ENCODE measurements around the gene SLC49A4. TPM values are rescaled to one million over a fixed set of nuclear protein-coding genes. Genes with fewer than 3 reads are reported as not detected.

SLC49A4 gene
- total RNA-seq, 4 donors from 2014 or later, result 14.2 to 27.3 (median 20.9) TPM

DNA sequence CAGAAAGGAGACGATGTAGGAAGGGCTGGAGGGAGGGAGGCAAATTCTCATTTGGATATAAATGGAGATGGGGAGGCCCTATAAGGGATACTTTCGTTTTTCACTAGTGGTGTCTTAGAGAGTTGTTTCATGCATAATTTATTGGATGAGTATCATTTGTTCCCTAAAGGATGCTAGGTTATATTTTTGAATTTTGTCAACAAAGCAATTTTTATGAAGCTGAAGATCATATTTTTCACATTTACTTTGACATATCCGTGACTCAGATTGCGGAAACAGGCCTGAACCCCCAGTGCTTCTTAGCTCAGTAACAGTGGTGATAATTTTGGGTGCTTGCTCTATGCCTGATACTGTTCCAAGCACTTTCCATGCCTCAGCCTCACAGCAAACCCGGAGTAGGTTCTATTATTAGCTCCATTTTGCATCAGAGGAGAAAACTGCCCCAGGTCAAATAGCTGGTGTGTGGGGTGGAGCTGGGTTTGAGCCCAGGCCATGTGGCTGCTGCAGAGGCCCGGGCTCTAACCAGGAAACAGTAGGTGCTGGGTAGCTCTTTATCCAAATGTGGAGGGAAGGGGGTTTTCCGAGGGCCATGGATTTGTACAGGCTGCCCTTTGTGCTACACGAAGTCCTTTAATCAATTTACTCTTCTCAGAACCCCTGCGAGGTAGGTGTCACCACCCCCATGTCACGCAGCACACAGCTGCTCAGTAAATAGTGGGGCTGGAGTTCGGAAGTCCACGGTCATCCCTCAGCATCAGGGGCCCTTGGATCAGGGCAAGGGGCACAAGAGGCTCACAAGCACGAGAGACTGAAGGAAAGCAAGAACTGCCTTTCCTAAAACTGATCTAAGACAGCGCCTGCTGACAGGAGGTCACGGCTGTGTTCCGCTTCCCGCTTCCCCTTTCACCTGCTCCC is 99.1 kb downstream of the SLC49A4 start:
- no peak for DNase-seq (ENCODE audit: low spot score in 2 of 2)
- Histone ChIP-seq H3K4me1 (peaks cover 0 to 16% (median 0%) of the 10 kb centered on the region in 4 donors), H3K9me3 (no peaks in the 10 kb centered on the region), H3K27me3 (no peaks in the 10 kb centered on the region), H3K36me3 (no peaks in the 10 kb centered on the region), H3K4me3 (no peak overlapping the region), H3K27ac (no peak overlapping the region)
- 66% methylated on average over 16 to 17 of the region's 17 CpGs for WGBS, 2 donors
- TF ChIP-seq EP300 (IDR thresholded peaks at IDR 0.05), result no peak
- TF ChIP-seq, protein P1, sequence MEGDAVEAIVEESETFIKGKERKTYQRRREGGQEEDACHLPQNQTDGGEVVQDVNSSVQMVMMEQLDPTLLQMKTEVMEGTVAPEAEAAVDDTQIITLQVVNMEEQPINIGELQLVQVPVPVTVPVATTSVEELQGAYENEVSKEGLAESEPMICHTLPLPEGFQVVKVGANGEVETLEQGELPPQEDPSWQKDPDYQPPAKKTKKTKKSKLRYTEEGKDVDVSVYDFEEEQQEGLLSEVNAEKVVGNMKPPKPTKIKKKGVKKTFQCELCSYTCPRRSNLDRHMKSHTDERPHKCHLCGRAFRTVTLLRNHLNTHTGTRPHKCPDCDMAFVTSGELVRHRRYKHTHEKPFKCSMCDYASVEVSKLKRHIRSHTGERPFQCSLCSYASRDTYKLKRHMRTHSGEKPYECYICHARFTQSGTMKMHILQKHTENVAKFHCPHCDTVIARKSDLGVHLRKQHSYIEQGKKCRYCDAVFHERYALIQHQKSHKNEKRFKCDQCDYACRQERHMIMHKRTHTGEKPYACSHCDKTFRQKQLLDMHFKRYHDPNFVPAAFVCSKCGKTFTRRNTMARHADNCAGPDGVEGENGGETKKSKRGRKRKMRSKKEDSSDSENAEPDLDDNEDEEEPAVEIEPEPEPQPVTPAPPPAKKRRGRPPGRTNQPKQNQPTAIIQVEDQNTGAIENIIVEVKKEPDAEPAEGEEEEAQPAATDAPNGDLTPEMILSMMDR (IDR thresholded peaks at IDR 0.05), result no peak
- TF ChIP-seq POLR2A (IDR thresholded peaks at IDR 0.05), result no peak

DNA sequence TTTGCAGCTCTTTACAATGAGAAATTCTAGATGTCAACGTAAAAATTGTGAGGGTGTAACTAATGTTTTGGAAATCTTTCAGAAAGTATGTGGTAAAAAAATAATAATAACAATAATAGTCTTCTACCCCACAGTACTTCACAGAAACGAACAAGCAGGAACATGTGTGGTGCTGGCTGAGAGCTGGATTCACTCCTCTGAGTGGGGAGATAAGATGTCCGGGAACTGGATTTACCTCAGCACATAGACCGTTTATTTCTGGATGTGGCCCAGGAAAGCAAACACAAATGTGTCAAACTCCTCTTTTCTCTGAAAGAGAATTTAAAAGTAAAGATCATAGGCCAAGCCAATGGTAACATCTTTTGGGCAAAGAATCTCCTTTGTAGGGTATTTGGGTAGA is 103.4 kb downstream of the SLC49A4 start:
- no peak overlapping the region for H3K4me3 ChIP-seq
- no peaks in the 10 kb centered on the region for H3K36me3 ChIP-seq
- H3K27ac ChIP-seq, result no peak overlapping the region
- H3K4me1 ChIP-seq, result no peaks in the 10 kb centered on the region
- TF ChIP-seq, protein P1 (IDR thresholded peaks at IDR 0.05), result no peak
- TF ChIP-seq POLR2A (IDR thresholded peaks at IDR 0.05) (no peak), EP300 (IDR thresholded peaks at IDR 0.05) (no peak)
- no peaks in the 10 kb centered on the region for H3K9me3 ChIP-seq
- WGBS, 2 donors, result 70% methylated on average over 4 of the region's 4 CpGs
- no peaks in the 10 kb centered on the region for H3K27me3 ChIP-seq
- DNase-seq (ENCODE audit: low spot score in 2 of 2), result no peak

DNA sequence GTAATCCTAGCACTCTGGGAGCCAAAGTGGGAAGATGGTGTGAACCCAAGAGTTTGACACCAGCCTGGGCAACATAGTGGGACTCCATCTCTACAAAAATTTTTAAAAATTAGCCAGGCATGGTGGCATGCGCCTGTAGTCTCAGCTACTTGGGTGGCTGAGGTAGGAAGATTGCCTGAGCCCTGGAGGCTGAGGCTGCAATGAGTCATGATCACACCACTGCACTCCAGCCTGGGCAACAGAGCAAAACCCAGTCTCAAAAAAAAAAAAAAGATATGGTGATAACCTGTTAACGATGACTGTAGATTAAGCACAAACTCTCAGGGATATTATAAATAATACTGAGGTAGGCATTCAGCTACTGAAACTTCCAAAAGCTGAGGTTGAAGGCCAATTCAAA is 107.5 kb downstream of the SLC49A4 start:
- H3K4me3 ChIP-seq, result no peak overlapping the region
- no peaks in the 10 kb centered on the region for H3K36me3 ChIP-seq
- DNase-seq (ENCODE audit: low spot score in 2 of 2), result no peak
- H3K9me3 ChIP-seq, result peaks cover 0 to 6% (median 0%) of the 10 kb centered on the region in 4 donors
- no peaks in the 10 kb centered on the region for H3K4me1 ChIP-seq
- no peak for TF ChIP-seq POLR2A (IDR thresholded peaks at IDR 0.05)
- TF ChIP-seq, protein P1 (IDR thresholded peaks at IDR 0.05), result no peak
- no peak for TF ChIP-seq EP300 (IDR thresholded peaks at IDR 0.05)
- H3K27me3 ChIP-seq, result no peaks in the 10 kb centered on the region
- H3K27ac ChIP-seq, result no peak overlapping the region
- 86 to 98% methylated on average over 2 of the region's 2 CpGs for WGBS, 2 donors

DNA sequence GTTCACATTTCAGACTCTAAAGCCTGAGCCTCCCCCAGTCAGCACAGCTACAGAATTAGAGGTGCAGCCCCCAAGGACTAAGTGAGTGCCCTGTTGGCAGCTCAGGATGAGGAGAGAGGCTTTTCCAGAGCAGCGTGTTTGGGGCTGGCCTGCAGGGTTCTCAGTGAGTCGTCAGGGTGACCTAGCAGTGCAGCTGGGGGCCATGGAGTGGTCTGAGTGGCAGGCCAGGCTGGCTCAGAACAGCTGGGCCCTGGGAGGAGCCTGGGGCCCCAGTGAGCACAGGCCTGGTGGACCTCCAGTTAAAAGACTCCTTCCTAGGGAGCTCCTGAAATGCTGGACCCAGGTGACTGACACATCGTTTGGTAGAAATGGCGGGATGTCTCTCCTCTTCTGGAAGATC is 108.3 kb downstream of the SLC49A4 start:
- TF ChIP-seq EP300 (IDR thresholded peaks at IDR 0.05) (no peak), POLR2A (IDR thresholded peaks at IDR 0.05) (no peak)
- TF ChIP-seq, protein P1 (IDR thresholded peaks at IDR 0.05), result no peak
- H3K4me3 ChIP-seq, result no peak overlapping the region
- peaks cover 0 to 6% (median 0%) of the 10 kb centered on the region in 4 donors for H3K9me3 ChIP-seq
- no peaks in the 10 kb centered on the region for H3K36me3 ChIP-seq
- DNase-seq (ENCODE audit: low spot score in 2 of 2), result no peak
- no peaks in the 10 kb centered on the region for H3K27me3 ChIP-seq
- H3K4me1 ChIP-seq, result no peaks in the 10 kb centered on the region
- WGBS, 2 donors, result 59 to 67% methylated on average over 4 of the region's 4 CpGs
- H3K27ac ChIP-seq, result no peak overlapping the region

DNA sequence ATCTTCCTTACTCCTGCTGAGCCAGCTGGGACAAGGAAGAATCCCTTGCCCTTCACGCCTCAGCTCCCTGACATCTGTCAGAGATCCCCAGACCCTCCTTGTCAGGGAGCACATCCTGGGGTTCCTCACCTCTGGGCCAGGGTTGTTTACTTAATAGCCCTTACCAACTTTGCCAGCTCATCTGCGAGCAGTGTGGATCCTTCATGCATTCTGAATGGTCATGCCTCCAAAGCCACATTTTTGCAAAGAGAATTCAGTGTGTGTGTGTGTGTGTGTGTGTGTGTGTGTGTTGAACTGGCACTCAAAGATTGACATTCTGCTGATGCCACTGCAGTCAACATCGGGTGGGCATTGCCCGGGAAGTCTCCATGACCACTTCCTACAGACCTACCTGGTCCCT is 112.6 kb downstream of the SLC49A4 start:
- DNase-seq (ENCODE audit: low spot score in 2 of 2), result no peak
- H3K36me3 ChIP-seq, result no peaks in the 10 kb centered on the region
- no peak overlapping the region for H3K27ac ChIP-seq
- TF ChIP-seq POLR2A (IDR thresholded peaks at IDR 0.05), result no peak
- TF ChIP-seq, protein P1 (IDR thresholded peaks at IDR 0.05), result no peak
- no peak for TF ChIP-seq EP300 (IDR thresholded peaks at IDR 0.05)
- peaks cover 0 to 7% of the 10 kb centered on the region in 2 donors for H3K27me3 ChIP-seq
- H3K9me3 ChIP-seq, result peaks cover 0 to 6% (median 0%) of the 10 kb centered on the region in 4 donors
- 92 to 96% methylated on average over 4 of the region's 4 CpGs for WGBS, 2 donors
- H3K4me1 ChIP-seq, result no peaks in the 10 kb centered on the region
- H3K4me3 ChIP-seq, result no peak overlapping the region

All from tibial nerve (tissue), 4 donors.